Subcutaneous abdominal adipose tissue (tissue), 5 donors: Measurements from ENCODE around the gene SPA17.

Experiments
- H3K27ac ChIP-seq: one replicate; pipeline ENCODE4 v1.7.0; 2013; ENCODE audit warnings: low read depth, mild to moderate bottlenecking, inconsistent platforms, low read length, moderate library complexity
- H3K27me3 ChIP-seq, 5 donors: one replicate each; pipeline ENCODE4 v1.7.0; 2013; ENCODE audit warnings: low read length in 5 of 5, inconsistent platforms in 1 of 5; ENCODE audit not compliant: control insufficient read depth in 5 of 5, insufficient read depth in 4 of 5
- H3K36me3 ChIP-seq, 5 donors: one replicate each; pipeline ENCODE4 v1.7.0; 2013; ENCODE audit warnings: low read length in 5 of 5; ENCODE audit not compliant: control insufficient read depth in 5 of 5, insufficient read depth in 5 of 5
- H3K4me1 ChIP-seq, 5 donors: one replicate each; pipeline ENCODE4 v1.7.0; 2013; ENCODE audit warnings: low read length in 5 of 5, mild to moderate bottlenecking in 3 of 5, moderate library complexity in 1 of 5; ENCODE audit not compliant: control insufficient read depth in 5 of 5, insufficient read depth in 5 of 5
- H3K4me3 ChIP-seq, 5 donors: one replicate each; pipeline ENCODE4 v1.7.0; 2013; ENCODE audit warnings: low read length in 5 of 5, low read depth in 1 of 5
- H3K9ac ChIP-seq, 5 donors: one replicate each; pipeline ENCODE4 v1.7.0; 2013; ENCODE audit warnings: low read length in 5 of 5, mild to moderate bottlenecking in 4 of 5, moderate library complexity in 3 of 5
- H3K9me3 ChIP-seq, 5 donors: one replicate each; pipeline ENCODE4 v1.7.0; 2013; ENCODE audit warnings: low read length in 5 of 5; ENCODE audit not compliant: control insufficient read depth in 5 of 5
- donor health status: healthy.
- donor health status: healthy.
- donor health status: healthy.
- donor health status: healthy.
- donor health status: healthy.

The SPA17 gene

DNA sequence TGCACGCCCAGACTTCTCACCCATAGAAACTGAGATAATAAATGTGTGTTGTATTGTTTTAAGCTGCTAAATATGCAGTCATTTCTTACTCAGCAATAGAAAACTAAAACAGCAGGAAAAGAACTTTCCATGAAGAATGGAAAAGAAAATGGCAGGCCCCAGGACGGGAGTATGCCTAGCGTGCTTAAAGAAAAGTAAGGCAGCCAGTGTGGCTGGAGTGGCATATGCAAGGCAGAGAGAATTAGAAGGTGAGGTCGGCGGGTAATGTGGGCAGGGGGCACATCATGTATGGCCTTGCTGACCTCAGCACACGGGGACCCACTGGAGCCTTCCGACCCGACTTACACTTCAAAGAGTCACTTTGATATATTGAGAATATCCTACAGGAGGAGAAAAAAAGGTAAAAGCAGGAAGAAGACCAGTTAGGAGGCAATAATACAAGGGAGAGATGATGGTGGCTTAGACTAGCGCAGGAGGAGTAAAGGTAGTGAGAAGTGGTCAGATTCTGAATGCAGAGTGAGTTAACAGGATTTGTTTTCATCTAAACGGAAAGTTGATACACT is 30.6 kb upstream of the SPA17 start:
- Histone ChIP-seq H3K4me3 (no peak overlapping the region), H3K36me3 (peaks cover 4 to 26% (median 19%) of the 10 kb centered on the region in 5 donors), H3K27ac (no peak overlapping the region), H3K4me1 (peaks cover 0 to 5% (median 4%) of the 10 kb centered on the region in 5 donors), H3K27me3 (no peaks in the 10 kb centered on the region), H3K9ac (no peak overlapping the region), H3K9me3 (no peaks in the 10 kb centered on the region)

DNA sequence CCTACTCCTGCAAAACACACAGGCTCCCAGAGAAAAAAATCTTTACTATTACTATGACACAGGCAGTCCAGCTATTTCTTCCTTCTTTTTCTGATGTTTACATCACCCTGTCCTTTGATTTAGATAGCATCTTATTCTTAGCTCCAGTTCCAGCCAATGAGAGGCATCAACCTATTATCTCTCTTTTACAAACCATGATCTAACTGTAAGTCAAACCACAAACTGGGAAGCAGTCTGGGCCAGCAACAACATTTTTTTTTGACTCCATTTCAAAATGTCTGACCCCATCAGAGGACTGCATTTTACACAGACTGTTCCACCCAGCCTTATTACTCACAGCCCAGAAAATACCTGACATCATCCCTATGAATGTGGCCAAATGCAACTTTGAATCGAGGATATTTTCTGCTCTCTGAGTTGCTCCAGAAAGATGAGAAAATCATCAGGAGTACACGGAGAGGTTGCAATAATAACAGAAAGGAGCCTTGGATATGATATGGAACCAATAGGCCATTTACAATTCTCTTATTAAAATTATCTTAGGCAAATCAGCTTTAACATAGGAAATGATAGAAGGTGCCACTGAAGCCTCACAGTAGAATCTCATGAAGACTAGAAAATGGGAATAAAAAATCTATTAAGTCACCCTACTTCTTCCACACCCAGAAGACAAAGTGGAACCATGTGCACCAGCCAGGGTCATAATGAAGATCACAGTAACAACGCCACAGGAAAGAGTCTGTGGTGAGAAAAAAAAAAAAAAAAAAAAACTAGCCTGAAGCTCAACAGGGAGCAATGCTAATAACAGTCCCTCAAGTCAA is 29.9 kb upstream of the SPA17 start:
- Histone ChIP-seq H3K27me3 (no peaks in the 10 kb centered on the region), H3K36me3 (peaks cover 4 to 20% (median 12%) of the 10 kb centered on the region in 5 donors), H3K4me1 (peaks cover 0 to 5% (median 4%) of the 10 kb centered on the region in 5 donors), H3K4me3 (no peak overlapping the region), H3K27ac (no peak overlapping the region), H3K9ac (no peak overlapping the region), H3K9me3 (no peaks in the 10 kb centered on the region)

DNA sequence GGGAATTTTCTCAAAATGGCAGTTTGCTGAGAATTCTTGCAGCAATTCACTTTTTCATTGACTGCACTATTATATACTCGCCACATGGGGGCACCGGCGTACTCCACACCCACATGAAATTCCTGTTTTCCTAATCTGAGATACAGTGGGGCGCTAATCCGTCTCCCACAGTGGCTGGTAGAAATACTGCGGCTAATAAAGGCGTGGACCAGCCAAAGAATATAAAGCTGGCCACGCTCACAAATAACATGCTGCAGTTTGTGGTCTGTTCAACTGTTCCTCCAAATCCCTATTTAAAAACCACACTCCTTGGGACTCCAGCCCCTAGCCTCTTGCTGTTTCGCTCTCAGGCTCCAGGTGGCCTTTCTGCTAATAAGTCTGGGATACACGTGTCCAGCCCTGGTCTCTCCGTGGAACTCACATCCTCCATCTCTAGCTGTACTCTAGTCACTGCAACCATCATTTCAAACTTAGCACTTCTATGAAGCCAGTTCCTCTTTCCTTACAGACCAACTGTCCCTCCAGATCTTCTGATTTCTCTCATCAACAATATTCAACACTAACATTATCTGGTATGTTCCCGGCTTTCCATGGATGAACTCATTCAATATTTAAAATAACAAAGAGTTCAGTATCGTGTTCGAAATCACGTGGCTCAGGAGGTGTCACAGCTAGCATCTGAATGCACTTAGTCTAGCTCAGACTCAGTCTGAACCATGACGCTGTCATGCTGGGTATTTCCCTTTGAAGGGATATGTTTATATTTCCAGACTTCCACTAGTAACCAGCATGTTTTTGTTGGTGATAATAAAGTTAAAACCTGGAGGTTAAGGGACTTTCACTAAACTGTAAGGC is 29.1 kb upstream of the SPA17 start:
- peak overlapping the region in 2 of 5 donors; percentile 53 to 60 for H3K9ac ChIP-seq
- peak overlapping the region; percentile 9 to 62 (median 37) for H3K4me3 ChIP-seq
- no peaks in the 10 kb centered on the region for H3K9me3 ChIP-seq
- no peak overlapping the region for H3K27ac ChIP-seq
- H3K27me3 ChIP-seq, result no peaks in the 10 kb centered on the region
- H3K4me1 ChIP-seq, result peaks cover 0 to 5% (median 4%) of the 10 kb centered on the region in 5 donors
- peaks cover 0 to 15% (median 11%) of the 10 kb centered on the region in 5 donors for H3K36me3 ChIP-seq

DNA sequence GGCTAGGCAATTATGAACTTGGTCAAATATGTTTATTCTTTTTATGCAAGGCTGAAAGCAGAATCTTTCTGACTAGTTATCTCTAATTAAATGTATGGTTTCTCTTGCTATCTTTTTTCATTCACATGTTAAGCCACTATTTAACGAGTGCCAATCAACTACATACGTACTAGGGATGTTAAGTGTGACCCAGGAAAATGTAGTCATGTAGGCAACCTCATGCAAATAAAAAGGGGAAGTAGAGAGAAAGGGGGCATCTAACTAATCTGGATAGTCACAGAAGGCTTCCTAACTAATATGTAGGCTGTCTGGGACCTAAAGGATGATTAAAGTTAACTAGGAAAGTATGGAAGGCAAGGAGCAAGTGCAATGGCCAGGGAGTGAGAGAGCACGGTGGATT is 27.6 kb upstream of the SPA17 start:
- no peak overlapping the region for H3K27ac ChIP-seq
- no peak overlapping the region for H3K9ac ChIP-seq
- no peak overlapping the region for H3K4me3 ChIP-seq
- no peaks in the 10 kb centered on the region for H3K27me3 ChIP-seq
- no peaks in the 10 kb centered on the region for H3K9me3 ChIP-seq
- H3K36me3 ChIP-seq, result peaks cover 3 to 14% (median 9%) of the 10 kb centered on the region in 5 donors
- H3K4me1 ChIP-seq, result peaks cover 0 to 5% (median 4%) of the 10 kb centered on the region in 5 donors

DNA sequence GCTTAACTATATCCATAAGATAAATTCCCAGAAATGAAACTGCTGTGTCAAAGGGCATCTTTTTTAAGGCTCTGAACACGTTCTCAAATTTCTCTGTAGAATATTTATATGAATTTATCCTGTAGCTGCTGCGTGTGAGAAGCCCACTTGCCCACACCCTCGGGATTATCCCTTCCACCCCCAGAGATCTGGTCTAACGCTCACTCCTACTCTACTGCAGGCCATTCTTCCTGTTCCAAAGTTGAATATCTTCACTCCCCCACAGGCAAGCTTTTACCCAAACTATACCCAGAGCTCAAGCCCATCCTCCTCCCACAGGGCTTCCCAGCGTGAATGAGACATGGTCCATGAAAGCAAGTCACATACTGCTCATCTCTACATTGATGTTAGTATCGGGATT is 25.1 kb upstream of the SPA17 start:
- Histone ChIP-seq H3K4me3 (no peak overlapping the region), H3K36me3 (peaks cover 7 to 25% (median 17%) of the 10 kb centered on the region in 5 donors), H3K27me3 (no peaks in the 10 kb centered on the region), H3K27ac (no peak overlapping the region), H3K9ac (no peak overlapping the region), H3K9me3 (no peaks in the 10 kb centered on the region), H3K4me1 (peaks cover 0 to 5% (median 4%) of the 10 kb centered on the region in 5 donors)

DNA sequence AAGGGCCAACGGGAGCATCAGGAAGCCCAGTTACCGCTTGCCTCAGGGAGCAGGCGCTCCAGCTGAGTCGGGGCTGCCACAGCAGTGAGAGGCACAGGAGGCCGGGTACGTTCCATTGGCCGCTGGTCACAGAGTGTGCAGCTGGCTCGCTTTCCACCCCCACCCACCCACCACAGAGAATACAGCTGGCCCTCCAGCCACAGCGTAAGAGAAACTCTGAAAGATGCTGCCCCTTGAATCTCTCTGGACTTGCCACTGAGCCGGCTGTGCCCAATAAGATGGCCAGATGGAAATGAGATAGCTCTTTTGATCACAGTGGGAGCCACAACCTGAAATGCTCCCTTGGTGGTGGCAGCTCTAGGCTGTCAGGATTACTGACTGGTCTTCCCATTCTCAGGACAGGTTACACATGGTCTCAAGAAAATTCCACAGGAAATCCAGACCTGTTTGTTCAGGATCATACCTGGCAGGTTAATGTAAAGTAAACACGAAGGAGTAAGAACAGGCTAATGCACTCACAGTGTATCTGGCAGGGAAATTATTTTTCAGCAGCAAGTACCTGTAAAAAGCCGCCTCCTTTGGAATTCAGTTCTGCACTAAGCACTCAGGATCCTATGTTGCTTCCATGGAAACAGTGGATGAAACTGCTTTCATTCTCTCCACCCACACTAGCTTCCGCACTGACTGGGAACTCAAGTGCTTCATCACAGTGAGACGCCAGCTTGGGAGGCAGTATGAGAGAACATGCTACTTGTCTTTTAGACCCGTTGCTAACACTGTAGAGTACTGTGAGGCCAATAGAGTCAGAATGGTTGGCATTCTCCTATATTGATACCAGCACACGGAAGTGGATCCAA is 16.7 kb upstream of the SPA17 start:
- peaks cover 0 to 6% (median 4%) of the 10 kb centered on the region in 5 donors for H3K4me1 ChIP-seq

DNA sequence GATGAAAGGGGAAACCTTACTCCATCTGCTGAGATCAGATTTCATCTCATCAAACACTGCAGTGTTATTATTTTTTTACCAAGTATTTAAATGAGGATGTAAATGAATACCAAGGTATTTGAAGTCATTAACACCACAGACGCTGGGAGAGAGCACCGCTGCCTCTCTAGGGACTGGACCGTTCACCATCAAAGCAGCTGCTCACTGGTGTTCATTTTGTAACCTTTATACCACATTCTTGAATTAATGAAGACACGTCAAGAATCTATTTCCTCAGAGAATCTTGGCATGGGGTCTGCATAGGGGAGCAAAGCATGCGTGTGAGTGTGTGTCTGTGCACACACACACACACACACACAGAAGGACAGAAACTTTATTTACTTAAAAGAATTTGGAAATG is 15.8 kb upstream of the SPA17 start:
- Histone ChIP-seq H3K9me3 (no peaks in the 10 kb centered on the region), H3K4me3 (no peak overlapping the region), H3K27me3 (no peaks in the 10 kb centered on the region), H3K4me1 (peaks cover 0 to 6% (median 4%) of the 10 kb centered on the region in 5 donors), H3K27ac (no peak overlapping the region), H3K36me3 (peaks cover 5 to 23% (median 7%) of the 10 kb centered on the region in 5 donors), H3K9ac (no peak overlapping the region)

More for the DNA sequence above, 16.7 kb upstream of the SPA17 start:
- Histone ChIP-seq H3K4me3 (no peak overlapping the region), H3K27me3 (no peaks in the 10 kb centered on the region), H3K9me3 (no peaks in the 10 kb centered on the region), H3K36me3 (peaks cover 5 to 24% (median 8%) of the 10 kb centered on the region in 5 donors), H3K9ac (no peak overlapping the region), H3K27ac (no peak overlapping the region)

DNA sequence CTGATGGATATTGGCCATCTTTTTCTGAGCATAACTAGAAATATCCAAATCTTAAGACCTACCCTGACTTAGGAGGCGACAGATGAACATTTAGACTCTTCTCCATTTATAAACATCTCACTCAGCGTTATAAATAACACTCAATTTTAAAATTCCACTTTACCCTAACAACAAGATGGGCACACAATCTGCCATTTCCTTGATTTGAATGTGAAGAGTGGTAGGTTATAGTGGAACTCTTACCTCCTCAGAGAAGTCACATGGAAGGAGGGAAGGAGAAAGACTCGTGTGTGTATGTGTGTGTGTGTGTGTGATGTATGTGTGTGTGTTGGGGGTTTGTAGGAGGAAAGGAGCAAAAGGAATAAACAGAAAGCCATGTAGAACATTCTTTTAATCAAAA is 15.2 kb upstream of the SPA17 start:
- peaks cover 0 to 6% (median 4%) of the 10 kb centered on the region in 5 donors for H3K4me1 ChIP-seq
- H3K36me3 ChIP-seq, result peaks cover under 1 to 18% (median 6%) of the 10 kb centered on the region in 5 donors
- no peaks in the 10 kb centered on the region for H3K9me3 ChIP-seq
- H3K27me3 ChIP-seq, result no peaks in the 10 kb centered on the region
- no peak overlapping the region for H3K27ac ChIP-seq
- no peak overlapping the region for H3K4me3 ChIP-seq
- no peak overlapping the region for H3K9ac ChIP-seq

DNA sequence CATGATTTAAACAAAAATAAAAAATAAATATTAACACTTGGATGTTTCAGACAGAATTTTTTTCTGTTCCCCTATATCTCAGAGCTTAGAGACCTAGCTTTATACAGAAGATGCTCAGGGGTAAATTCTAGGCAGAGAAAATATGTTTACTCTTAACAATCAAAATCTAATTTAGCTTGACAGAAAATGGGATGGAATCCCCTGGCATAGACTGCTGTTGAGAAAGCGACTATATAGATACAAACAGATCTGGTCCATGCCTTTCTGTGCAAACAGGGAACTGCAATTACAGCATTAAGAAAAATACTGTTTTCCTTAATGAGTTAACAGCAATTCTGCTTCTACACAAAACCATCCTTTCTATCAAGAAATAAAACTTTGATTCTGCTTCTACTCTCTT is 14.7 kb upstream of the SPA17 start:
- no peak overlapping the region for H3K9ac ChIP-seq
- H3K9me3 ChIP-seq, result no peaks in the 10 kb centered on the region
- peaks cover 0 to 6% (median 4%) of the 10 kb centered on the region in 5 donors for H3K4me1 ChIP-seq
- H3K27me3 ChIP-seq, result no peaks in the 10 kb centered on the region
- peaks cover 0 to 15% (median 6%) of the 10 kb centered on the region in 5 donors for H3K36me3 ChIP-seq
- H3K27ac ChIP-seq, result no peak overlapping the region
- H3K4me3 ChIP-seq, result no peak overlapping the region
